GM12874 (cell line): ENCODE measurements around the gene SLC47A1.

Experiments
- CTCF ChIP-seq: IDR thresholded peaks from 2 replicates; pipeline ENCODE4 v1.5.1; 2011; ENCODE audit warnings: low read depth, mild to moderate bottlenecking, control low read depth, low read length, moderate library complexity; ENCODE audit not compliant: insufficient read depth

Gene SLC47A1

GRCh38 chr17:19544366-19544765 lies 10.7 kb downstream of the SLC47A1 start:
- TF ChIP-seq CTCF, result no peak

- TF ChIP-seq CTCF, result no peak
These were observed 12.8 kb downstream of the SLC47A1 start for GRCh38 chr17:19546289-19547065.

GRCh38 chr17:19549746-19550623 lies 16.3 kb downstream of the SLC47A1 start:
- no peak for TF ChIP-seq CTCF

- no peak for TF ChIP-seq CTCF
These were observed 17.5 kb downstream of the SLC47A1 start for GRCh38 chr17:19551165-19551564.

- TF ChIP-seq CTCF, result no peak
These were observed 18.0 kb downstream of the SLC47A1 start for GRCh38 chr17:19551591-19552148.

- TF ChIP-seq CTCF, result no peak
These were observed 19.4 kb downstream of the SLC47A1 start for GRCh38 chr17:19553036-19553435.

- TF ChIP-seq CTCF, result no peak
These were observed 20.7 kb downstream of the SLC47A1 start for GRCh38 chr17:19554393-19554792.
